ENCODE measurements around the gene GPR146. TPM values are rescaled to one million over a fixed set of nuclear protein-coding genes. Genes with fewer than 3 reads are reported as not detected.

GPR146 gene
- total RNA-seq, 1 donor from 2014 or later, result 1.9 TPM

DNA sequence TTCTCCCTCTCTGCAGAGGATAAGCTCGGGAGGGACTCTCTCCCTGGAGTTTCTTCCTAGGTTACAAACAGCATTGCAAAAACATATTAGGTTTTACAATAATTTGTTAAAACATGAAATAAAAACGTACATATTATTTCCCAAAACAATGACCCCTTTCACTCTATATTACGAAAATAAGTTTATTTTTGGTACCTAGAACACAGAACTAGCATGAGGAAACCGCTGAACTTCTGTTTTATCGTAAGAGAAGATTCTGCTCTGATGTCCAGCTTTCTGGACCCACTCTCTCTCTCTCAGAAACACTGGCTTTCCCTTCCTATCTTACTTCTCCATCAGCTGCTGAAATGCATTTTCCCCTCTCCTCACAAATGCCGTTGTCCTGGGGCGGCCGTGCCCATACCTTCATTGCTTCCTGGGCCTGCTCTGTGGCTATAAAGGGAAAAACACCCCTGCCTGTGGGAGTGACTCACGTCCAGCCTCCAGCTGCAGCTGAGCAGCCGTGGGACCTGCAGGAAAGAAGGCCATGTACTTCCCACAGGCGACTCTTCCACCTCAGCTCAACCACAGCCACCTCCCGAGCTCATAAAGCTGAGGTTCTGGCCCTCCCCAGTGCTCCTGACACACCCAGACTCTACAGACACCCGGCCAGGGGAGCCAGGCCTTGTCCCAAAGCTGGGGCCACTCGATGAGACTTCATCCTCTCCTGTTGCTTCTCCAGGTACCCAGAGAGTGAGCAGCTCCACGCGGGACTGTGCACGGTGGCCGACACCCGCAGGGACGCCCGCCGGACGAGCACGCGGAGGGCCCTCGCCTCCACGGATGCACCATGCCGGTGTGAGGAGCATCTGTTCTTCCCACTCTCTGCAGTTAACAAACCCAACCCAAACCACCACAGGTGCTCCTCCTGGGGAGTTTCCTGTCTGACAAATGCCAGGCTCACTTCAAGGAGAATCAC, 46.6 kb downstream of the GPR146 start:
- no peak for TF ChIP-seq CTCF (IDR thresholded peaks at IDR 0.05; ENCODE audit: unreplicated experiment)
- H3K4me3 Mint-ChIP-seq (ENCODE audit: low read depth), result no peak overlapping the region
- no peak for DNase-seq (ENCODE audit: low spot score, unreplicated experiment)
- H3K9me3 Mint-ChIP-seq (ENCODE audit: low read depth), result no peaks in the 10 kb centered on the region
- H3K4me1 Mint-ChIP-seq (ENCODE audit: low read depth), result peaks cover 17% of the 10 kb centered on the region
- H3K27ac Mint-ChIP-seq, result no peak overlapping the region
- peaks cover 9% of the 10 kb centered on the region for H3K36me3 Mint-ChIP-seq (ENCODE audit: insufficient read depth)
- no peaks in the 10 kb centered on the region for H3K27me3 Mint-ChIP-seq

DNA sequence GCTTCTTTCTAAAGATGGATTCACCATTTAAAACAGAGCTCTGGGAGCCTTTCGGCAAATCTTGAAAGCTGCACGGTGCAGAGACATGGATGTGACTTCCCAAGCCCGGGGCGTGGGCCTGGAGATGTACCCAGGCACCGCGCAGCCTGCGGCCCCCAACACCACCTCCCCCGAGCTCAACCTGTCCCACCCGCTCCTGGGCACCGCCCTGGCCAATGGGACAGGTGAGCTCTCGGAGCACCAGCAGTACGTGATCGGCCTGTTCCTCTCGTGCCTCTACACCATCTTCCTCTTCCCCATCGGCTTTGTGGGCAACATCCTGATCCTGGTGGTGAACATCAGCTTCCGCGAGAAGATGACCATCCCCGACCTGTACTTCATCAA, 47.3 kb downstream of the GPR146 start:
- no peak for DNase-seq (ENCODE audit: low spot score, unreplicated experiment)
- Mint-ChIP-seq H3K9me3 (ENCODE audit: low read depth) (no peaks in the 10 kb centered on the region), H3K4me1 (ENCODE audit: low read depth) (peaks cover 24% of the 10 kb centered on the region), H3K36me3 (ENCODE audit: insufficient read depth) (peaks cover 9% of the 10 kb centered on the region), H3K27me3 (no peaks in the 10 kb centered on the region), H3K27ac (no peak overlapping the region), H3K4me3 (ENCODE audit: low read depth) (no peak overlapping the region)
- TF ChIP-seq CTCF (IDR thresholded peaks at IDR 0.05; ENCODE audit: unreplicated experiment), result no peak

DNA sequence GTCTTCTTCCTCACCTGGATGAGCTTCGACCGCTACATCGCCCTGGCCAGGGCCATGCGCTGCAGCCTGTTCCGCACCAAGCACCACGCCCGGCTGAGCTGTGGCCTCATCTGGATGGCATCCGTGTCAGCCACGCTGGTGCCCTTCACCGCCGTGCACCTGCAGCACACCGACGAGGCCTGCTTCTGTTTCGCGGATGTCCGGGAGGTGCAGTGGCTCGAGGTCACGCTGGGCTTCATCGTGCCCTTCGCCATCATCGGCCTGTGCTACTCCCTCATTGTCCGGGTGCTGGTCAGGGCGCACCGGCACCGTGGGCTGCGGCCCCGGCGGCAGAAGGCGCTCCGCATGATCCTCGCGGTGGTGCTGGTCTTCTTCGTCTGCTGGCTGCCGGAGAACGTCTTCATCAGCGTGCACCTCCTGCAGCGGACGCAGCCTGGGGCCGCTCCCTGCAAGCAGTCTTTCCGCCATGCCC, 47.9 kb downstream of the GPR146 start:
- peaks cover 12% of the 10 kb centered on the region for H3K36me3 Mint-ChIP-seq (ENCODE audit: insufficient read depth)
- no peak overlapping the region for H3K27ac Mint-ChIP-seq
- H3K4me1 Mint-ChIP-seq (ENCODE audit: low read depth), result peaks cover 26% of the 10 kb centered on the region
- H3K27me3 Mint-ChIP-seq, result no peaks in the 10 kb centered on the region
- DNase-seq (ENCODE audit: low spot score, unreplicated experiment), result no peak
- H3K4me3 Mint-ChIP-seq (ENCODE audit: low read depth), result no peak overlapping the region
- TF ChIP-seq CTCF (IDR thresholded peaks at IDR 0.05; ENCODE audit: unreplicated experiment), result no peak
- no peaks in the 10 kb centered on the region for H3K9me3 Mint-ChIP-seq (ENCODE audit: low read depth)

GRCh38 chr7:1092806-1093501, 48.6 kb downstream of the GPR146 start:
- Mint-ChIP-seq H3K9me3 (ENCODE audit: low read depth) (peaks cover 3% of the 10 kb centered on the region), H3K27me3 (no peaks in the 10 kb centered on the region), H3K36me3 (ENCODE audit: insufficient read depth) (peaks cover 19% of the 10 kb centered on the region), H3K27ac (peak overlapping the region; percentile 50), H3K4me1 (ENCODE audit: low read depth) (peaks cover 22% of the 10 kb centered on the region), H3K4me3 (ENCODE audit: low read depth) (no peak overlapping the region)
- DNase-seq (ENCODE audit: low spot score, unreplicated experiment), result no peak
- TF ChIP-seq CTCF (IDR thresholded peaks at IDR 0.05; ENCODE audit: unreplicated experiment), result no peak

DNA sequence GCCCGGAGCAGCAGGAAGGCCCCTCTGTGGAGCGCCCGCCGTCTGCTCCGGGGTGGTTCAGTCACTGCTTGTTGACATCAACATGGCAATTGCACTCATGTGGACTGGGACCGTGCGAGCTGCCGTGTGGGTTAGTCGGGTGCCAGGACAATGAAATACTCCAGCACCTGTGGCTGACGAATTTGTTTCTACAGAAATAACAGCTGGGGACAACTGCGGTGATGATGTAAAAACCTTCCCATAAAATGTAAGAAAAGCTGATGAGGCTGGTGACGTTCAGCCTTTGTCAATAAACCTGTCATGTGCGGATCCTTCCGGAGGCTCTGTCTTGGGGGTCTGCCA, 49.1 kb downstream of the GPR146 start:
- Mint-ChIP-seq H3K9me3 (ENCODE audit: low read depth) (peaks cover 7% of the 10 kb centered on the region), H3K36me3 (ENCODE audit: insufficient read depth) (peaks cover 23% of the 10 kb centered on the region), H3K27ac (no peak overlapping the region), H3K4me3 (ENCODE audit: low read depth) (no peak overlapping the region), H3K27me3 (no peaks in the 10 kb centered on the region), H3K4me1 (ENCODE audit: low read depth) (peaks cover 21% of the 10 kb centered on the region)
- no peak for TF ChIP-seq CTCF (IDR thresholded peaks at IDR 0.05; ENCODE audit: unreplicated experiment)
- no peak for DNase-seq (ENCODE audit: low spot score, unreplicated experiment)
